ENCODE results near the gene C10orf67. TPM values are rescaled to one million over a fixed set of nuclear protein-coding genes. Genes with fewer than 3 reads are reported as not detected.

Gene C10orf67
- total RNA-seq, 4 donors from 2014 or later: 0.21 TPM; not detected in 3

GRCh38 chr10:23217471-23217870, 127.1 kb downstream of the C10orf67 start:
- no peak for DNase-seq
- intact Hi-C loops (cut with DNase I; ENCODE audit: low total_unique reads): no loop called here
- no peak overlapping the region for H3K4me3 ChIP-seq
- H3K9me3 ChIP-seq: no peaks in the 10 kb centered on the region
- TF ChIP-seq POLR2A (IDR thresholded peaks at IDR 0.05): no peak
- TF ChIP-seq CTCF (IDR thresholded peaks at IDR 0.05): no peak
- H3K27ac ChIP-seq: no peak overlapping the region
- no peaks in the 10 kb centered on the region for H3K4me1 ChIP-seq
- no peaks in the 10 kb centered on the region for H3K27me3 ChIP-seq
- no peaks in the 10 kb centered on the region for H3K36me3 ChIP-seq

- intact Hi-C loops (cut with DNase I; ENCODE audit: low total_unique reads): no loop called here
- no peak for TF ChIP-seq POLR2A (IDR thresholded peaks at IDR 0.05)
- no peak for TF ChIP-seq CTCF (IDR thresholded peaks at IDR 0.05)
- H3K27me3 ChIP-seq: peaks cover 0 to 7% of the 10 kb centered on the region in 2 donors
- H3K4me3 ChIP-seq: no peak overlapping the region
- no peak for DNase-seq
- no peaks in the 10 kb centered on the region for H3K36me3 ChIP-seq
- no peaks in the 10 kb centered on the region for H3K9me3 ChIP-seq
- H3K27ac ChIP-seq: no peak overlapping the region
- H3K4me1 ChIP-seq: no peaks in the 10 kb centered on the region
Observed at GRCh38 chr10:23205972-23206642, 138.5 kb downstream of the C10orf67 start.

GRCh38 chr10:23204773-23205172, 139.8 kb downstream of the C10orf67 start:
- intact Hi-C loops (cut with DNase I; ENCODE audit: low total_unique reads): no loop called here
- no peaks in the 10 kb centered on the region for H3K9me3 ChIP-seq
- H3K4me1 ChIP-seq: no peaks in the 10 kb centered on the region
- TF ChIP-seq CTCF (IDR thresholded peaks at IDR 0.05): no peak
- no peak for TF ChIP-seq POLR2A (IDR thresholded peaks at IDR 0.05)
- no peak overlapping the region for H3K4me3 ChIP-seq
- no peak for DNase-seq
- no peak overlapping the region for H3K27ac ChIP-seq
- H3K36me3 ChIP-seq: no peaks in the 10 kb centered on the region
- peaks cover 0 to 7% of the 10 kb centered on the region in 2 donors for H3K27me3 ChIP-seq

- Histone ChIP-seq H3K36me3 (no peaks in the 10 kb centered on the region), H3K27me3 (peaks cover 0 to 13% of the 10 kb centered on the region in 2 donors), H3K9me3 (no peaks in the 10 kb centered on the region), H3K4me1 (no peaks in the 10 kb centered on the region), H3K27ac (no peak overlapping the region), H3K4me3 (no peak overlapping the region)
- intact Hi-C loops (cut with DNase I; ENCODE audit: low total_unique reads): no loop called here
- TF ChIP-seq CTCF (IDR thresholded peaks at IDR 0.05) (no peak), POLR2A (IDR thresholded peaks at IDR 0.05) (no peak)
- DNase-seq: no peak
Observed at GRCh38 chr10:23203369-23204325, 140.9 kb downstream of the C10orf67 start.

- no peak for TF ChIP-seq CTCF (IDR thresholded peaks at IDR 0.05)
- no peak for TF ChIP-seq POLR2A (IDR thresholded peaks at IDR 0.05)
- no peak overlapping the region for H3K4me3 ChIP-seq
Observed at GRCh38 chr10:23202779-23203178, 141.8 kb downstream of the C10orf67 start.

More at GRCh38 chr10:23202779-23203178, 141.8 kb downstream of the C10orf67 start:
- Histone ChIP-seq H3K4me1 (no peaks in the 10 kb centered on the region), H3K36me3 (no peaks in the 10 kb centered on the region), H3K9me3 (no peaks in the 10 kb centered on the region), H3K27me3 (peaks cover 0 to 13% of the 10 kb centered on the region in 2 donors), H3K27ac (no peak overlapping the region)
- intact Hi-C loops (cut with DNase I; ENCODE audit: low total_unique reads): no loop called here
- DNase-seq: no peak

Data from uterus (tissue), 4 donors.